GM23338 (cell line): ENCODE data around the gene PRMT7. TPM values are rescaled to one million over a fixed set of nuclear protein-coding genes. Genes with fewer than 3 reads are reported as not detected.

Experiments
- ATAC-seq: fragments of 200-7000 bp; cut with Tn5 transposase; 3 replicates; pipeline ENCODE4 v1.9.1; 2020
- DNase-seq: peaks from one replicate; pipeline ENCODE4 v3.0.0-alpha.2; 2015; ENCODE audit warnings: low spot score
- H2AFZ ChIP-seq: fragments of 200-600 bp; sonication (generic); 2 replicates; pipeline ENCODE4 v1.8.0; 2016; ENCODE audit warnings: antibody characterized with exemption, mild to moderate bottlenecking, moderate library complexity
- H3F3A ChIP-seq: fragments of 200-600 bp; sonication (generic); replicated peaks from 2 replicates; pipeline ENCODE4 v1.8.0; 2017; ENCODE audit warnings: antibody characterized with exemption, mixed run types, low read depth
- H3K27ac ChIP-seq: fragments of 200-600 bp; sonication (generic); 2 replicates; pipeline ENCODE4 v1.6.1; 2016; ENCODE audit warnings: low read depth
- H3K27me3 ChIP-seq: fragments of 200-600 bp; sonication (generic); 2 replicates; pipeline ENCODE4 v1.8.0; 2016; ENCODE audit warnings: mild to moderate bottlenecking, mixed run types, moderate library complexity; ENCODE audit not compliant: insufficient read depth
- H3K36me3 ChIP-seq: fragments of 200-600 bp; sonication (generic); 2 replicates; pipeline ENCODE4 v1.8.0; 2016; ENCODE audit warnings: mild to moderate bottlenecking; ENCODE audit not compliant: insufficient read depth
- H3K4me1 ChIP-seq: fragments of 200-600 bp; sonication (generic); 2 replicates; pipeline ENCODE4 v1.8.0; 2016; ENCODE audit warnings: mild to moderate bottlenecking, moderate library complexity; ENCODE audit not compliant: insufficient read depth
- H3K4me2 ChIP-seq: fragments of 200-600 bp; sonication (generic); 2 replicates; pipeline ENCODE4 v1.7.1; 2017; ENCODE audit warnings: mixed run types
- H3K4me3 ChIP-seq: fragments of 200-600 bp; sonication (generic); 2 replicates; pipeline ENCODE4 v1.6.1; 2016; ENCODE audit warnings: mixed run types
- H3K79me2 ChIP-seq: fragments of 200-600 bp; sonication (generic); replicated peaks from 2 replicates; pipeline ENCODE4 v1.8.0; 2017; ENCODE audit warnings: mild to moderate bottlenecking; ENCODE audit not compliant: insufficient read depth
- H3K9me2 ChIP-seq: fragments of 200-600 bp; sonication (generic); 2 replicates; pipeline ENCODE4 v1.8.0; 2017; ENCODE audit not compliant: insufficient read depth
- H4K20me1 ChIP-seq: fragments of 200-600 bp; sonication (generic); replicated peaks from 2 replicates; pipeline ENCODE4 v1.8.0; 2017; ENCODE audit warnings: mild to moderate bottlenecking; ENCODE audit not compliant: insufficient read depth
- H3K27ac Mint-ChIP-seq: 2 replicates; pipeline ENCODE4 v1.8.0; 2020; ENCODE audit warnings: inconsistent platforms, mild to moderate bottlenecking, moderate library complexity, mixed read lengths
- H3K27me3 Mint-ChIP-seq: 3 replicates; pipeline ENCODE4 v1.8.0; 2022; ENCODE audit warnings: low read depth, mild to moderate bottlenecking, moderate library complexity, mixed read lengths, inconsistent platforms; ENCODE audit not compliant: insufficient read depth, poor library complexity
- H3K36me3 Mint-ChIP-seq: 3 replicates; pipeline ENCODE4 v1.8.0; 2021; ENCODE audit warnings: low read depth, mild to moderate bottlenecking, inconsistent platforms, moderate library complexity, mixed read lengths
- H3K4me1 Mint-ChIP-seq: 3 replicates; pipeline ENCODE4 v1.8.0; 2020; ENCODE audit warnings: mild to moderate bottlenecking, inconsistent platforms, mixed read lengths
- H3K4me3 Mint-ChIP-seq: 3 replicates; pipeline ENCODE4 v1.8.0; 2021; ENCODE audit warnings: moderate library complexity, mild to moderate bottlenecking, inconsistent platforms, mixed read lengths
- H3K9me3 Mint-ChIP-seq: 3 replicates; pipeline ENCODE4 v1.8.0; 2020; ENCODE audit warnings: moderate library complexity, mild to moderate bottlenecking, inconsistent platforms, mixed read lengths
- CREB1 ChIP-seq: fragments of 250-450 bp; sonication (Bioruptor Pico); IDR thresholded peaks from 2 replicates; pipeline ENCODE4 v1.5.0; 2020; ENCODE audit warnings: low read depth, mild to moderate bottlenecking, moderate library complexity
- EZH2 ChIP-seq: fragments of 200-600 bp; sonication (generic); IDR thresholded peaks from one replicate; pipeline ENCODE4 v1.8.0; 2017; ENCODE audit warnings: antibody characterized with exemption, mild to moderate bottlenecking, low read depth; ENCODE audit not compliant: unreplicated experiment
- EZH2phosphoT487 ChIP-seq: fragments of 200-600 bp; sonication (generic); IDR thresholded peaks from one replicate; pipeline ENCODE4 v1.8.1; 2018; ENCODE audit warnings: antibody characterized with exemption; ENCODE audit not compliant: unreplicated experiment
- JUNB ChIP-seq: IDR thresholded peaks from one replicate; pipeline ENCODE4 v1.6.1; 2016; ENCODE audit warnings: antibody characterized with exemption; ENCODE audit not compliant: unreplicated experiment
- NANOG ChIP-seq: IDR thresholded peaks from 2 replicates; pipeline ENCODE4 v1.6.1; 2016; ENCODE audit warnings: antibody characterized with exemption, borderline replicate concordance
- POLR2AphosphoS5 ChIP-seq: IDR thresholded peaks from 2 replicates; pipeline ENCODE4 v1.6.1; 2016; ENCODE audit warnings: antibody characterized with exemption, low read depth
- REST ChIP-seq: IDR thresholded peaks from one replicate; pipeline ENCODE4 v1.6.1; 2018; ENCODE audit warnings: antibody characterized with exemption; ENCODE audit not compliant: unreplicated experiment
- STAT1 ChIP-seq: IDR thresholded peaks from one replicate; pipeline ENCODE4 v1.6.1; 2016; ENCODE audit warnings: antibody characterized with exemption; ENCODE audit not compliant: unreplicated experiment
- ZNF114 ChIP-seq: fragments of 250-450 bp; sonication (Bioruptor Pico); IDR thresholded peaks from 2 replicates; pipeline ENCODE4 v1.5.0; 2020; ENCODE audit warnings: mild to moderate bottlenecking, moderate library complexity
- ZNF331 ChIP-seq: fragments of 250-450 bp; sonication (Bioruptor Pico); IDR thresholded peaks from 2 replicates; pipeline ENCODE4 v1.5.0; 2020; ENCODE audit warnings: low read depth, mild to moderate bottlenecking, moderate library complexity
- polyA plus RNA-seq: library from polyadenylated mRNA; unstranded; fragments of >200 nt; fragmentation: Nextera tagmentation; extraction: Ambion mirVana; gene quantifications from 2 replicates; pipeline ENCODE4 v1.2.1, GENCODE V29; 2016
- total RNA-seq: library from RNA; depleted of rRNA; stranded (reverse); fragments of >200 nt; shearing (Covaris generic); gene quantifications from 2 replicates; pipeline ENCODE4 v1.2.3, GENCODE V29; 2014
- TF ChIP-seq, protein P1 (sequence below), 2 experiments: fragments of 200-600 bp in 1 of 2; sonication (generic) in 1 of 2; conservative IDR thresholded peaks; 2 replicates each; pipeline versions ENCODE4 v1.5.1 to v1.6.1; 2016 to 2017; ENCODE audit warnings: antibody characterized with exemption in 2 of 2, low read depth in 2 of 2, mild to moderate bottlenecking in 2 of 2, moderate library complexity in 1 of 2
- TF ChIP-seq, protein P2 (sequence below): IDR thresholded peaks from 2 replicates; pipeline ENCODE4 v1.6.1; 2016; ENCODE audit warnings: antibody characterized with exemption
- TF ChIP-seq, protein P3 (sequence below): fragments of 250-450 bp; sonication (Bioruptor Pico); IDR thresholded peaks from 2 replicates; pipeline ENCODE4 v1.5.0; 2020; ENCODE audit warnings: mild to moderate bottlenecking, moderate library complexity

Gene PRMT7
- total and polyA plus RNA-seq, 2 experiments from 2014 or later, result 20.2 to 65.3 TPM

GRCh38 chr16:68406458-68407152, 95.8 kb downstream of the PRMT7 start:
- H3K4me2 ChIP-seq, result no peak overlapping the region
- TF ChIP-seq EZH2, result no peak
- no peak for TF ChIP-seq NANOG
- TF ChIP-seq, protein P1, sequence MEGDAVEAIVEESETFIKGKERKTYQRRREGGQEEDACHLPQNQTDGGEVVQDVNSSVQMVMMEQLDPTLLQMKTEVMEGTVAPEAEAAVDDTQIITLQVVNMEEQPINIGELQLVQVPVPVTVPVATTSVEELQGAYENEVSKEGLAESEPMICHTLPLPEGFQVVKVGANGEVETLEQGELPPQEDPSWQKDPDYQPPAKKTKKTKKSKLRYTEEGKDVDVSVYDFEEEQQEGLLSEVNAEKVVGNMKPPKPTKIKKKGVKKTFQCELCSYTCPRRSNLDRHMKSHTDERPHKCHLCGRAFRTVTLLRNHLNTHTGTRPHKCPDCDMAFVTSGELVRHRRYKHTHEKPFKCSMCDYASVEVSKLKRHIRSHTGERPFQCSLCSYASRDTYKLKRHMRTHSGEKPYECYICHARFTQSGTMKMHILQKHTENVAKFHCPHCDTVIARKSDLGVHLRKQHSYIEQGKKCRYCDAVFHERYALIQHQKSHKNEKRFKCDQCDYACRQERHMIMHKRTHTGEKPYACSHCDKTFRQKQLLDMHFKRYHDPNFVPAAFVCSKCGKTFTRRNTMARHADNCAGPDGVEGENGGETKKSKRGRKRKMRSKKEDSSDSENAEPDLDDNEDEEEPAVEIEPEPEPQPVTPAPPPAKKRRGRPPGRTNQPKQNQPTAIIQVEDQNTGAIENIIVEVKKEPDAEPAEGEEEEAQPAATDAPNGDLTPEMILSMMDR (conservative IDR thresholded peaks at IDR 0.05; ENCODE audit: low read depth in 2 of 2), result no peak
- no peak for TF ChIP-seq ZNF331 (CRISPR knock-in tag)
- TF ChIP-seq, protein P2, sequence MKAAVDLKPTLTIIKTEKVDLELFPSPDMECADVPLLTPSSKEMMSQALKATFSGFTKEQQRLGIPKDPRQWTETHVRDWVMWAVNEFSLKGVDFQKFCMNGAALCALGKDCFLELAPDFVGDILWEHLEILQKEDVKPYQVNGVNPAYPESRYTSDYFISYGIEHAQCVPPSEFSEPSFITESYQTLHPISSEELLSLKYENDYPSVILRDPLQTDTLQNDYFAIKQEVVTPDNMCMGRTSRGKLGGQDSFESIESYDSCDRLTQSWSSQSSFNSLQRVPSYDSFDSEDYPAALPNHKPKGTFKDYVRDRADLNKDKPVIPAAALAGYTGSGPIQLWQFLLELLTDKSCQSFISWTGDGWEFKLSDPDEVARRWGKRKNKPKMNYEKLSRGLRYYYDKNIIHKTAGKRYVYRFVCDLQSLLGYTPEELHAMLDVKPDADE, result no peak
- no peak for TF ChIP-seq STAT1
- TF ChIP-seq, protein P3, sequence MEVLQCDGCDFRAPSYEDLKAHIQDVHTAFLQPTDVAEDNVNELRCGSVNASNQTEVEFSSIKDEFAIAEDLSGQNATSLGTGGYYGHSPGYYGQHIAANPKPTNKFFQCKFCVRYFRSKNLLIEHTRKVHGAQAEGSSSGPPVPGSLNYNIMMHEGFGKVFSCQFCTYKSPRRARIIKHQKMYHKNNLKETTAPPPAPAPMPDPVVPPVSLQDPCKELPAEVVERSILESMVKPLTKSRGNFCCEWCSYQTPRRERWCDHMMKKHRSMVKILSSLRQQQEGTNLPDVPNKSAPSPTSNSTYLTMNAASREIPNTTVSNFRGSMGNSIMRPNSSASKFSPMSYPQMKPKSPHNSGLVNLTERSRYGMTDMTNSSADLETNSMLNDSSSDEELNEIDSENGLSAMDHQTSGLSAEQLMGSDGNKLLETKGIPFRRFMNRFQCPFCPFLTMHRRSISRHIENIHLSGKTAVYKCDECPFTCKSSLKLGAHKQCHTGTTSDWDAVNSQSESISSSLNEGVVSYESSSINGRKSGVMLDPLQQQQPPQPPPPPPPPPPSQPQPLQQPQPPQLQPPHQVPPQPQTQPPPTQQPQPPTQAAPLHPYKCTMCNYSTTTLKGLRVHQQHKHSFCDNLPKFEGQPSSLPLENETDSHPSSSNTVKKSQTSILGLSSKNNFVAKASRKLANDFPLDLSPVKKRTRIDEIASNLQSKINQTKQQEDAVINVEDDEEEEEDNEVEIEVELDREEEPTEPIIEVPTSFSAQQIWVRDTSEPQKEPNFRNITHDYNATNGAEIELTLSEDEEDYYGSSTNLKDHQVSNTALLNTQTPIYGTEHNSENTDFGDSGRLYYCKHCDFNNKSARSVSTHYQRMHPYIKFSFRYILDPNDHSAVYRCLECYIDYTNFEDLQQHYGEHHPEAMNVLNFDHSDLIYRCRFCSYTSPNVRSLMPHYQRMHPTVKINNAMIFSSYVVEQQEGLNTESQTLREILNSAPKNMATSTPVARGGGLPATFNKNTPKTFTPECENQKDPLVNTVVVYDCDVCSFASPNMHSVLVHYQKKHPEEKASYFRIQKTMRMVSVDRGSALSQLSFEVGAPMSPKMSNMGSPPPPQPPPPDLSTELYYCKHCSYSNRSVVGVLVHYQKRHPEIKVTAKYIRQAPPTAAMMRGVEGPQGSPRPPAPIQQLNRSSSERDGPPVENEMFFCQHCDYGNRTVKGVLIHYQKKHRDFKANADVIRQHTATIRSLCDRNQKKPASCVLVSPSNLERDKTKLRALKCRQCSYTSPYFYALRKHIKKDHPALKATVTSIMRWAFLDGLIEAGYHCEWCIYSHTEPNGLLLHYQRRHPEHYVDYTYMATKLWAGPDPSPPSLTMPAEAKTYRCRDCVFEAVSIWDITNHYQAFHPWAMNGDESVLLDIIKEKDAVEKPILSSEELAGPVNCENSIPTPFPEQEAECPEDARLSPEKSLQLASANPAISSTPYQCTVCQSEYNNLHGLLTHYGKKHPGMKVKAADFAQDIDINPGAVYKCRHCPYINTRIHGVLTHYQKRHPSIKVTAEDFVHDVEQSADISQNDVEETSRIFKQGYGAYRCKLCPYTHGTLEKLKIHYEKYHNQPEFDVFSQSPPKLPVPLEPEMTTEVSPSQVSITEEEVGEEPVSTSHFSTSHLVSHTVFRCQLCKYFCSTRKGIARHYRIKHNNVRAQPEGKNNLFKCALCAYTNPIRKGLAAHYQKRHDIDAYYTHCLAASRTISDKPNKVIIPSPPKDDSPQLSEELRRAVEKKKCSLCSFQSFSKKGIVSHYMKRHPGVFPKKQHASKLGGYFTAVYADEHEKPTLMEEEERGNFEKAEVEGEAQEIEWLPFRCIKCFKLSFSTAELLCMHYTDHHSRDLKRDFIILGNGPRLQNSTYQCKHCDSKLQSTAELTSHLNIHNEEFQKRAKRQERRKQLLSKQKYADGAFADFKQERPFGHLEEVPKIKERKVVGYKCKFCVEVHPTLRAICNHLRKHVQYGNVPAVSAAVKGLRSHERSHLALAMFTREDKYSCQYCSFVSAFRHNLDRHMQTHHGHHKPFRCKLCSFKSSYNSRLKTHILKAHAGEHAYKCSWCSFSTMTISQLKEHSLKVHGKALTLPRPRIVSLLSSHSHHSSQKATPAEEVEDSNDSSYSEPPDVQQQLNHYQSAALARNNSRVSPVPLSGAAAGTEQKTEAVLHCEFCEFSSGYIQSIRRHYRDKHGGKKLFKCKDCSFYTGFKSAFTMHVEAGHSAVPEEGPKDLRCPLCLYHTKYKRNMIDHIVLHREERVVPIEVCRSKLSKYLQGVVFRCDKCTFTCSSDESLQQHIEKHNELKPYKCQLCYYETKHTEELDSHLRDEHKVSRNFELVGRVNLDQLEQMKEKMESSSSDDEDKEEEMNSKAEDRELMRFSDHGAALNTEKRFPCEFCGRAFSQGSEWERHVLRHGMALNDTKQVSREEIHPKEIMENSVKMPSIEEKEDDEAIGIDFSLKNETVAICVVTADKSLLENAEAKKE (CRISPR knock-in tag), result no peak
- no peak for TF ChIP-seq CREB1 (CRISPR knock-in tag)
- TF ChIP-seq JUNB, result no peak
- no peak for TF ChIP-seq ZNF114
- TF ChIP-seq EZH2phosphoT487, result no peak
- TF ChIP-seq POLR2AphosphoS5, result no peak
- TF ChIP-seq REST, result no peak
- no peaks in the 10 kb centered on the region for H3K9me2 ChIP-seq
- Mint-ChIP-seq H3K9me3 (no peaks in the 10 kb centered on the region), H3K4me1 (peaks cover 22% of the 10 kb centered on the region), H3K27ac (no peak overlapping the region), H3K36me3 (no peaks in the 10 kb centered on the region), H3K4me3 (no peak overlapping the region), H3K27me3 (no peaks in the 10 kb centered on the region)
- no peaks in the 10 kb centered on the region for H3K27me3 ChIP-seq
- ATAC-seq, result no peak
- H3K36me3 ChIP-seq, result no peaks in the 10 kb centered on the region
- no peak overlapping the region for H3K4me3 ChIP-seq
- DNase-seq, result no peak
- no peaks in the 10 kb centered on the region for H3F3A ChIP-seq
- H3K4me1 ChIP-seq, result peaks cover 11% of the 10 kb centered on the region
- no peaks in the 10 kb centered on the region for H3K79me2 ChIP-seq
- no peaks in the 10 kb centered on the region for H4K20me1 ChIP-seq
- no peak overlapping the region for H3K27ac ChIP-seq
- peak overlapping the region; percentile 48; the same call in 1 of the 2 replicates for H2AFZ ChIP-seq
